Activated CD4-positive, alpha-beta T cell treated with anti-CD3 and anti-CD28 coated beads for 4 hours (primary cell): ENCODE data around the gene TET2.
A peak's percentile ranks its signal among the peaks of the same experiment; 100 is the strongest.

Source experiments
- DNase-seq, 2 donors: peaks; one replicate each; pipeline ENCODE4 v3.0.0-alpha.2; 2020

Gene TET2

GRCh38 chr4:105146276-105147015 is at the start of gene TET2:
TET2 (plus strand) TSS chr4:105146876; CDS start chr4:105233943, 87,067 bp downstream.
- DNase-seq: peak; percentile 78

- DNase-seq: no peak
Measured at GRCh38 chr4:105102016-105102415, 44.7 kb upstream of the TET2 start.

GRCh38 chr4:105106426-105106825 is 40.2 kb upstream of the TET2 start:
- DNase-seq: no peak

GRCh38 chr4:105107095-105107856 is 39.4 kb upstream of the TET2 start:
- DNase-seq: no peak

GRCh38 chr4:105108971-105109370 is 37.7 kb upstream of the TET2 start:
- DNase-seq: no peak

GRCh38 chr4:105112274-105112673 is 34.4 kb upstream of the TET2 start:
- DNase-seq: no peak

- no peak for DNase-seq
Measured at GRCh38 chr4:105113800-105114199, 32.9 kb upstream of the TET2 start.

- DNase-seq: no peak
Measured at GRCh38 chr4:105116616-105117319, 29.9 kb upstream of the TET2 start.

GRCh38 chr4:105119356-105119755 is 27.3 kb upstream of the TET2 start:
- no peak for DNase-seq

- DNase-seq: no peak
Measured at GRCh38 chr4:105120626-105121025, 26.1 kb upstream of the TET2 start.

- DNase-seq: no peak
Measured at GRCh38 chr4:105122350-105122749, 24.3 kb upstream of the TET2 start.

GRCh38 chr4:105126311-105127169 is 20.1 kb upstream of the TET2 start:
- no peak for DNase-seq

- no peak for DNase-seq
Measured at GRCh38 chr4:105127170-105127445, 19.6 kb upstream of the TET2 start.

- no peak for DNase-seq
Measured at GRCh38 chr4:105128208-105128607, 18.5 kb upstream of the TET2 start.

GRCh38 chr4:105129286-105130040 is 17.2 kb upstream of the TET2 start:
- no peak for DNase-seq

- no peak for DNase-seq
Measured at GRCh38 chr4:105130945-105131344, 15.7 kb upstream of the TET2 start.

GRCh38 chr4:105133976-105134375 is 12.7 kb upstream of the TET2 start:
- DNase-seq: no peak

- no peak for DNase-seq
Measured at GRCh38 chr4:105135785-105136184, 10.9 kb upstream of the TET2 start.

GRCh38 chr4:105137121-105137875 is 9.4 kb upstream of the TET2 start:
- DNase-seq: no peak

GRCh38 chr4:105139646-105140045 is 7.0 kb upstream of the TET2 start:
- DNase-seq: no peak
